Gastrocnemius medialis (tissue), 4 donors: ENCODE data around the gene SSBP4. TPM values are rescaled to one million over a fixed set of nuclear protein-coding genes. Genes with fewer than 3 reads are reported as not detected.

Source experiments
- ATAC-seq, 2 donors: fragments of 150-250 bp; one replicate each; pipeline ENCODE4 v1.9.1; 2016
- DNase-seq, 2 donors: peaks; one replicate each; pipeline ENCODE4 v3.0.0-alpha.2; 2019
- H3K27ac ChIP-seq, 4 donors: fragments of 200-600 bp; sonication (generic); 1 replicate in 1 of 4; 2 replicates in 3 of 4; pipeline ENCODE4 v1.5.1; 2016 to 2018; ENCODE audit warnings: mild to moderate bottlenecking in 2 of 4, moderate library complexity in 1 of 4
- H3K27me3 ChIP-seq, 3 donors: fragments of 200-600 bp; sonication (generic) in 2 of 3; 1 replicate in 1 of 3; 2 replicates in 2 of 3; pipeline versions ENCODE4 v1.5.1 to v1.6.0; 2016 to 2019; ENCODE audit warnings: mild to moderate bottlenecking in 1 of 3, moderate library complexity in 1 of 3
- H3K36me3 ChIP-seq, 2 donors: fragments of 200-600 bp; sonication (generic) in 1 of 2; one replicate each; pipeline ENCODE4 v1.5.1; 2017 to 2018
- H3K4me1 ChIP-seq, 2 donors: fragments of 200-600 bp; sonication (generic) in 1 of 2; one replicate each; pipeline ENCODE4 v1.5.1; 2016 to 2017; ENCODE audit warnings: mild to moderate bottlenecking in 2 of 2
- H3K4me3 ChIP-seq, 4 donors: fragments of 200-600 bp; sonication (generic) in 3 of 4; 1 replicate in 1 of 4; 2 replicates in 3 of 4; pipeline ENCODE4 v1.5.1; 2016 to 2019; ENCODE audit warnings: mild to moderate bottlenecking in 2 of 4
- H3K9me3 ChIP-seq, 3 donors: fragments of 200-600 bp; sonication (generic) in 2 of 3; 1 replicate in 1 of 3; 2 replicates in 2 of 3; pipeline ENCODE4 v1.5.1; 2016 to 2019
- CTCF ChIP-seq, 5 experiments: fragments of 450-650 bp in 3 of 5; fragments of 200-600 bp in 2 of 5; sonication (generic) in 2 of 5; IDR thresholded peaks in 4 of 5; conservative IDR thresholded peaks in 1 of 5; 1 replicate in 4 of 5; 2 replicates in 1 of 5; pipeline ENCODE4 v1.5.1; 2016 to 2019; ENCODE audit warnings: antibody characterized with exemption in 5 of 5, mild to moderate bottlenecking in 3 of 5, moderate library complexity in 3 of 5
- POLR2A ChIP-seq, 2 donors: fragments of 450-650 bp; IDR thresholded peaks; one replicate each; pipeline ENCODE4 v1.6.1; 2017; ENCODE audit warnings: antibody characterized with exemption in 2 of 2, mild to moderate bottlenecking in 2 of 2, moderate library complexity in 2 of 2
- in situ Hi-C, 4 donors: fragments of 200-750 bp; cut with MboI; loops; one replicate each; pipeline versions ENCODE4 v1.15.0 to v1.8.0; 2017; ENCODE audit warnings: low sequenced_read_pairs in 4 of 4
- intact Hi-C: fragments of 100-400 bp; cut with DNase I; formaldehyde crosslinking; loops from one replicate; pipeline ENCODE4 v1.15.1; 2023; ENCODE audit warnings: low total_unique reads
- total RNA-seq, 4 donors: library from RNA; depleted of rRNA; stranded (reverse); fragments of >200 nt; gene quantifications; one replicate each; pipeline versions ENCODE4 v1.1.0 to v1.2.3, GENCODE V29; 2016

SSBP4 gene
- total RNA-seq, 4 donors from 2014 or later, result 24.7 to 65.2 (median 44.1) TPM

DNA sequence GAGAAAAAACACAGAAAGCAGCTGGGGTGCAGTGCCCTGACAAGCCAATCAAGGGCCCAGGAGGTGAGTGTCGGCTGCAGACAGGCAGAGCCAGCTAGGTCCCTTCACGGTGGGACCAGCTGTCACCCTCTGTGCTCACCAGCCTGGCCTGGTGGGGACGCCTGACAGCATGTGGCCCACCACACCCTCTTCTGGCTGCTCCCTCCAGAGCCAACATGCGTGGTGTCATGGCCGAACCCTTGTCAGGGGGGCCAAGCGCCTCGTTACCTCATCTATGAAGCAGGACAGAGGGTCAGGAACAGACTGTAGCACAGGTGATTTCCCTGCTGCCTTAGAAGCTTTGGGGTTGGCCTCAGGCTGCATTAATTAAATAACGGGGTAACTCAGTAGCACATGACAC, 58.8 kb downstream of the SSBP4 start:
- no peak for ATAC-seq
- intact Hi-C loops, result no loop called here
- Histone ChIP-seq H3K27ac (peak overlapping the region; percentile 82 to 94 (median 86)), H3K4me3 (no peak overlapping the region), H3K9me3 (no peaks in the 10 kb centered on the region), H3K4me1 (peaks cover 88 to 94% of the 10 kb centered on the region in 2 donors), H3K36me3 (no peaks in the 10 kb centered on the region), H3K27me3 (no peaks in the 10 kb centered on the region)
- in situ Hi-C loops, result no loop called here
- no peak for TF ChIP-seq POLR2A (IDR thresholded peaks at IDR 0.05)
- TF ChIP-seq CTCF (IDR thresholded peaks at IDR 0.05 in 4 of 5, conservative IDR thresholded peaks at IDR 0.05 in 1 of 5), result no peak
- DNase-seq, result no peak

DNA sequence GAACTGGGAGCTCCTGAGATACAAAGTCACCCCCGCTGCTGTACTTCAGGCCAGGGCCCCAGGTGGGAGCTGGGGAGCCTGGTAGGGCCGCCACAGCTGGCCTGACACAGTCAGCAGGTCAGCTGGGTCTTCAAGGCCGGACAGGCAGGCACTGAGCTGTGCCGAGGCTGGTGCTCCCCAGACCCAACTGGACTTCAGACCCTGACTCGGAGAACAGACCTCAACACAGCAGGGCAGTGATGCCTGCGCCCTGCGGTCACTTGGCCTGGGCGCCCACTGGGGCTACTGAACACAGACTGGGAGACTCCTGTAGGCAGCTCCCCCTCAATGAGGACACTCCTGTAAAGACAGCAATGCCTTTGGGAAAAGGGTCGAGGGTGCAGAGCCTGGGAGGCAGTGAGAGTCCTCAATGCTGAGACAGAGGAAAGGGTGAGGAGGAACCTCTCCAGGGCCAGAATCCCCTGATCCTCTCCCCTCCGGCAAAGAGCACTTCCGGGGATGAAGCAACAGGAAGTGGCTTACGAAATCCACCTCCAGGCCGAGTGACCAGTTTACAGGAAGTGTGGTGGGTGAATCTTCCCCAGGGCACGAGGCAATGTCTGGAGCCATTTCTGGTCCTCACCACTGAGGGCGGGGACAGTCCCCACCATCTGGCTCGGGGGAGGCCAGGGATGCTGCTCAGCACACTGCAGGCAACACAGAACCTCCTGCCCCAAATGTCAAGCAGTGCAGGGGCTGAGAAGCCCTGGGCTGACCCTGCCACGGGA, 59.5 kb downstream of the SSBP4 start:
- Histone ChIP-seq H3K36me3 (no peaks in the 10 kb centered on the region), H3K27ac (peak overlapping the region; percentile 82 to 94 (median 86)), H3K4me1 (peaks cover 90 to 94% of the 10 kb centered on the region in 2 donors), H3K27me3 (no peaks in the 10 kb centered on the region), H3K4me3 (no peak overlapping the region), H3K9me3 (no peaks in the 10 kb centered on the region)
- DNase-seq (peak; percentile 73 to 87), ATAC-seq (peak; percentile 56 to 71)
- TF ChIP-seq CTCF (IDR thresholded peaks at IDR 0.05 in 4 of 5, conservative IDR thresholded peaks at IDR 0.05 in 1 of 5) (no peak), POLR2A (IDR thresholded peaks at IDR 0.05) (peak in 1 of 2 donors; percentile 33)
- in situ Hi-C loops, result no loop called here
- intact Hi-C loops, result no loop called here

GRCh38 chr19:18480006-18480691, 61.0 kb downstream of the SSBP4 start:
- ATAC-seq, result peak; percentile 73 to 75
- in situ Hi-C loops, result no loop called here

GRCh38 chr19:18481505-18482222, 62.5 kb downstream of the SSBP4 start:
- Histone ChIP-seq H3K27ac (peak overlapping the region; percentile 82 to 94 (median 86)), H3K9me3 (no peaks in the 10 kb centered on the region), H3K4me3 (no peak overlapping the region), H3K36me3 (no peaks in the 10 kb centered on the region), H3K27me3 (no peaks in the 10 kb centered on the region), H3K4me1 (peaks cover 90 to 92% of the 10 kb centered on the region in 2 donors)
- intact Hi-C loops (no loop called here), in situ Hi-C loops (no loop called here)
- DNase-seq (no peak), ATAC-seq (no peak)
- TF ChIP-seq POLR2A (IDR thresholded peaks at IDR 0.05), result no peak
- TF ChIP-seq CTCF (IDR thresholded peaks at IDR 0.05 in 4 of 5, conservative IDR thresholded peaks at IDR 0.05 in 1 of 5), result no peak

More at GRCh38 chr19:18480006-18480691, 61.0 kb downstream of the SSBP4 start:
- Histone ChIP-seq H3K4me1 (peaks cover 86 to 92% of the 10 kb centered on the region in 2 donors), H3K9me3 (no peaks in the 10 kb centered on the region), H3K27me3 (no peaks in the 10 kb centered on the region), H3K4me3 (peak overlapping the region in 1 of 4 donors; percentile 19), H3K36me3 (no peaks in the 10 kb centered on the region), H3K27ac (peak overlapping the region; percentile 82 to 94 (median 86))
- intact Hi-C loops, result no loop called here
- TF ChIP-seq POLR2A (IDR thresholded peaks at IDR 0.05) (peak in 1 of 2 donors; percentile 20), CTCF (IDR thresholded peaks at IDR 0.05 in 4 of 5, conservative IDR thresholded peaks at IDR 0.05 in 1 of 5) (no peak)
- DNase-seq, result peak; percentile 79 to 87
